Renal pelvis (tissue), 12 donors: ENCODE measurements around the gene KMT2B. TPM values are rescaled to one million over a fixed set of nuclear protein-coding genes. Genes with fewer than 3 reads are reported as not detected.
"Not testable (repeated sequence)": the region's sequence is repeated elsewhere in the genome, so short reads cannot be mapped to it uniquely, and the experiment has no call there.

ENCODE experiments used
- DNase-seq: peaks from one replicate; pipeline ENCODE4 v3.0.0-alpha.2; 2013
- long read RNA-seq, 16 experiments: transcript quantifications; one replicate each; lab custom pipeline, GENCODE V29; 2026
- polyA plus RNA-seq, 3 donors: library from polyadenylated mRNA; unstranded; fragments of 120-200 nt; gene quantifications; one replicate each; pipeline ENCODE4 v1.2.1, GENCODE V29; 2013; ENCODE audit not compliant: insufficient read length in 3 of 3

Gene KMT2B
- 10 to 100 TPM; 37.4 to 41.5 (median 37.7) TPM for polyA plus RNA-seq
- long read RNA-seq, donor 1, partial matches to known transcripts = 7 of 7 reads
- long read RNA-seq, donor 1, other reads (novel, unspliced or antisense) = 0 of 7 reads
- long read RNA-seq, donor 2, partial matches to known transcripts = 11 of 12 reads
- long read RNA-seq, donor 2, other reads (novel, unspliced or antisense) = 0 of 12 reads
- long read RNA-seq, donor 3, partial matches to known transcripts = 6 of 7 reads
- long read RNA-seq, donor 3, other reads (novel, unspliced or antisense) = 0 of 7 reads
- long read RNA-seq, donor 4, partial matches to known transcripts = 5 of 6 reads
- long read RNA-seq, donor 4, other reads (novel, unspliced or antisense) = 0 of 6 reads
- long read RNA-seq, donor 5, partial matches to known transcripts = 0 of 1 reads
- long read RNA-seq, donor 5, other reads (novel, unspliced or antisense) = 0 of 1 reads
- long read RNA-seq, donor 6, partial matches to known transcripts = 109 of 131 reads
- long read RNA-seq, donor 6, other reads (novel, unspliced or antisense) = 20 of 131 reads
- long read RNA-seq, donor 7, partial matches to known transcripts = 0 of 4 reads
- long read RNA-seq, donor 7, other reads (novel, unspliced or antisense) = 0 of 4 reads
- long read RNA-seq, donor 8, partial matches to known transcripts = 6 of 6 reads
- long read RNA-seq, donor 8, other reads (novel, unspliced or antisense) = 0 of 6 reads
- long read RNA-seq, donor 9, partial matches to known transcripts = 7 of 7 reads
- long read RNA-seq, donor 9, other reads (novel, unspliced or antisense) = 0 of 7 reads
- long read RNA-seq, donor 10, partial matches to known transcripts = 0 of 1 reads
- long read RNA-seq, donor 10, other reads (novel, unspliced or antisense) = 0 of 1 reads
- long read RNA-seq, donor 11, partial matches to known transcripts = 0 of 4 reads
- long read RNA-seq, donor 11, other reads (novel, unspliced or antisense) = 0 of 4 reads
- long read RNA-seq, donor 12, partial matches to known transcripts = 123 of 148 reads
- long read RNA-seq, donor 12, other reads (novel, unspliced or antisense) = 21 of 148 reads
- long read RNA-seq, donor 13, partial matches to known transcripts = 0 of 5 reads
- long read RNA-seq, donor 13, other reads (novel, unspliced or antisense) = 0 of 5 reads
- long read RNA-seq, donor 14 = 0 reads
- long read RNA-seq, donor 15, partial matches to known transcripts = 163 of 166 reads
- long read RNA-seq, donor 15, other reads (novel, unspliced or antisense) = 0 of 166 reads
- long read RNA-seq, donor 16, partial matches to known transcripts = 6 of 7 reads
- long read RNA-seq, donor 16, other reads (novel, unspliced or antisense) = 0 of 7 reads

DNA sequence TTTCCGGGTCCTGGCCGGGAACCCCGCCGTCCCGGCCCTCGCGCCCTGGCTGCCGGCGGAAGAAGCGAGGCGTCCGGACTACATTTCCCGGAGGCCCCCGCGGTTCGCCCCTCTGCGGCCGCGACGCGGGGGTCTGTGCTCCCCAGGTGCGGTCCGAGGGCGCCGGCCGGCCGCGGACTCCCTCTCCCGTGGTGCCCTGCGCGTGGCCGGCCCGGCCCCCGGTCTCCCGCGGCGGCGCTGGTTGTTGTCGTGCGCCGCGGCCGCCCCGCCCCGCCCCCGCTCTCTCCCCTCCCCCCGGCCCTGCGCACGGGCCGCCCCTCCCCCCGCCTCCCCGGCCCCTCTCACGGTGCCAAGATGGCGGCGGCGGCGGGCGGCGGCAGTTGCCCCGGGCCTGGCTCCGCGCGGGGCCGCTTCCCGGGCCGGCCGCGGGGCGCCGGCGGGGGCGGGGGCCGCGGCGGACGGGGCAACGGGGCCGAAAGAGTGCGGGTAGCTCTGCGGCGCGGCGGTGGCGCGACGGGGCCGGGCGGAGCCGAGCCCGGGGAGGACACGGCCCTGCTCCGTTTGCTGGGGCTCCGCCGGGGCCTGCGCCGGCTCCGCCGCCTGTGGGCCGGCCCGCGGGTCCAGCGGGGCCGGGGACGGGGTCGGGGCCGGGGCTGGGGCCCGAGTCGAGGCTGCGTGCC is at the start of gene KMT2B:
TSS of gene KMT2B (plus strand) at position 339 of the 680 bp plus-strand sequence. CDS start at position 355, 16 bp downstream.
- DNase-seq = peak; percentile 95

DNA sequence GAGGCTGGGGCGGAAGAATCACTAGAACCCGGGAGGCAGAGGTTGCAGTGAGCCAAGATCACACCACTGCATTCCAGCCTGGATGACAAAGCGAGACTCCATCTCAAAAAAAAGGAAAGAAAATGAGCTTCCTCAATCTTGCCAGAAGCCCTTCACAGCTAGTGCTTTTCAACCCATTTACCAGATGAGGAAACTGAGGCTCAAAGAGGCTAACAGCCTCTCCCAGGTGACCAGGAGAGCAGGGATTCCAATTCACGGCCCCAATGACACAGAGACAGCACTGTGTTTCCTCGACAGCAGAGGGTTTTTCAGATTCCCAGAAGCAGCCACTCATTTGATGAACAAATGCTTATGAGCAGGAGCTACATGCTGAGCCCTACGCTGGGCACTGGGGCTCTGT is 48.2 kb upstream of the KMT2B start:
- no peak for DNase-seq

GRCh38 chr19:35669974-35670373 is 47.8 kb upstream of the KMT2B start:
- no peak for DNase-seq

GRCh38 chr19:35670686-35671085 is 47.1 kb upstream of the KMT2B start:
- DNase-seq = no peak

GRCh38 chr19:35671818-35672217 is 46.0 kb upstream of the KMT2B start:
- DNase-seq = no peak

- no peak for DNase-seq
Observed at GRCh38 chr19:35673121-35673804, 44.5 kb upstream of the KMT2B start.

DNA sequence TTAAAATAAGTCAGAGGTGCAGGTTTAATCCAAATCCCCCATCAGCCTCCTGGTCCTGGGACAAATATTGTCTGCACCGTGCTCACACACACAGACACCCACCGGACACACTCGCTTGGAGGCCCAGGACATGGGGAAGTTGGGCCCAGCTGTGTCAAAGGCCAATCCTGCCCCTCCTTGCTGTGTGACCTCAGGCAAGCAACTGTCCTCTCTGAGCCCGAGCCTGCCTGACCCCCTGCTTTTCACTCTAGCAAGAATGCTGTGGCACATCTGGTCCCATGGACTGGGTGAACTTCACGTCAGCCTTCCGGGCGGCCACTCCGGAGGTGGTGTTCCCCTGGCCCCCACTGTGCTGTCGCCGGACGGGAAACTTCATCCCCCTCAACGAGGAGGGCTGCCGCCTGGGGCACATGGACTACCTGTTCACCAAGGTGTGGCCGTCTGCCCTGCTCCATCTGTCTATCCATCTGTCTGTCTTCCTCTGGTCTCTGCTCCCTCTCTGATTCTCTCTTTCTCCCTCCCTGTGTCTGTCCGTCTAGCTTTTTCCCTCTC is 42.1 kb upstream of the KMT2B start:
- DNase-seq = no peak

DNA sequence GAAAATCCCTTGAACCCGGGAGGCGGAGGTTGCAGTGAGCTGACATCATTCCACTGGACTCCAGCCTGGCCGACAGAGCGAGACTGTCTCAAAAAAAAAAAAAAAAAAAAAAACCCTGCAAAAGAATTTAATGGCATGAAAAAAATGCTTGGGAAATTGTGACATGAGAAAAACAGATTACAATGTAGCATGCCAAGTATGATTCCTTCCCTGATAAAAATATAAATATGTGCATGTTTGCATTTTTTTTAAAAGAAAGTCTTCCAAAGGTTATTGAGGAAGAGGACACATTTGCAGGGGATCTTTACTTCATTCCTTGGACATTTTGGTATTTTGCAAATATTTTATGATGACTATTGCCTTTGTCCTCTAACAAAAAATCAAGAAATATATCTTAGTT is 28.0 kb upstream of the KMT2B start:
- no peak for DNase-seq

DNA sequence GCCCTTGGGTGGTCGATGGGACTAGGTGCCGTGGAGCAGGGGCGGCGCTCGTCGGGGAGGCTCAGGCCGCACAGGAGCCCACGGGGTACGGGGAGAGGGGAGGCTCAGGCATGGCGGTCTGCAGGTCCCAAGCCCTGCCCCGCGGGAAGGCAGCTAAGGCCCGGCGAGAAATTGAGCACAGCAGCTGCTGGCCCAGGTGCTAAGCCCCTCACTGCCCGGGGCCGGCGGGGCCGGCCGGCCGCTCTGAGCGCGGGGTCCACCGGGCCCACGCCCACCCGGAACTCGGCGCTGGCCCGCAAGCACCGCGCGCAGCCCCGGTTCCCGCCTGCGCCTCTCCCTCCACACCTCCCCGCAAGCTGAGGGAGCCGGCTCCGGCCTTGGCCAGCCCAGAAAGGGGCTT is 26.7 kb upstream of the KMT2B start:
- not testable (repeated sequence) for DNase-seq

DNA sequence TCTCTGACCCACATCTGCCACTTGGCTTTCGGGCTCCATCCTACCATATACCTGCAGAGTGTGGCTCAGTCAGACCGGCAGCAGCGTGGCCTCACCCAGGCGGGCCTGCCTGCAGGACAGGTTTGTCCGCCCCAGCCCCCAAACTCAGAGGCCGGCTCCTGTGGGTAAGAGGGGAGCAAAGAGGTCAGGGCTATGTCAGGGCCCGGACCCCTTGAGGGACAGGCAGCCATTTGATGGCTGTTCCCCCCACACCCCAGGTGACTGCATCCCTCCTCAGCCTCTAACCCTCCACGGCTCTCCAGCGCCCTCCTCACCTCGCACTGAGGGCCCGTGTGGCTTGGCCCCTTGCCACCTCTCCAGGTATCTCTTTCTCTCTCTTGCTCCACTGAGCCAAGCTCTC is 25.8 kb upstream of the KMT2B start:
- DNase-seq = no peak

- no peak for DNase-seq
Observed at GRCh38 chr19:35693422-35693821, 24.4 kb upstream of the KMT2B start.

GRCh38 chr19:35693835-35694599 is 23.8 kb upstream of the KMT2B start:
- peak; percentile 80 for DNase-seq

GRCh38 chr19:35695895-35696422 is 21.8 kb upstream of the KMT2B start:
- DNase-seq = no peak

GRCh38 chr19:35696835-35697234 is 21.0 kb upstream of the KMT2B start:
- no peak for DNase-seq

- DNase-seq = peak; percentile 96
Observed at GRCh38 chr19:35702223-35703012, 15.4 kb upstream of the KMT2B start.

GRCh38 chr19:35703343-35703742 is 14.5 kb upstream of the KMT2B start:
- DNase-seq = no peak

DNA sequence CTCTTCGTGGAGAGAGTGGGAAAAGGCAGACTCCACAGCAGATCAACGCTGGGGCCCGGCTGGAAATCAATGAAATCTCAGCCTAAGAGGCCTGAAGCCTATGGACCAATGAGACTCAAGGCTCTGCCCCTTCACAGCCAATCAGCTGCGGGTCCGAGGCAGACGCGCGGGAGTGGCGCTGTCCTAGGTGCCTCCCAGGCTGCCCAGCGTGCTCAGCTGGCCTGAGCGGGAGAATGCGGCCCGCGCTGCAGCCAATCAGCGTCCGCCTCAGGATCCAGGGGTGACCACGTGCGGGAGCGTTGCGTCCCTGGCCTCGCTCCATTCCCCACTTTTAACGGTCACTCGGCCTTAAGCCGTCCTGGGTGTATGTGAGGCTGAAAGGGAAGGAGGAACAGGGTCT is 13.6 kb upstream of the KMT2B start, which contains the start of gene ZBTB32:
TSS of gene ZBTB32 (plus strand) at position 341 of the 400 bp plus-strand sequence. CDS start 10,069 bp downstream, outside the sequence.
- peak; percentile 45 for DNase-seq

- DNase-seq = no peak
Observed at GRCh38 chr19:35708391-35708790, 9.4 kb upstream of the KMT2B start.
